Suprapubic skin (tissue), 4 donors: ENCODE data around the gene ROBO2.

ENCODE experiments used
- EP300 ChIP-seq: sonication (generic); formaldehyde crosslinking; IDR thresholded peaks from one replicate; pipeline ENCODE4 v1.6.1; 2017; ENCODE audit warnings: antibody characterized with exemption
- POLR2A ChIP-seq, 2 donors: fragments of 450-650 bp; IDR thresholded peaks; one replicate each; pipeline ENCODE4 v1.6.1; 2017; ENCODE audit warnings: antibody characterized with exemption in 2 of 2, mild to moderate bottlenecking in 2 of 2, moderate library complexity in 2 of 2
- POLR2AphosphoS5 ChIP-seq, 3 donors: sonication (generic); formaldehyde crosslinking; IDR thresholded peaks; one replicate each; pipeline ENCODE4 v1.6.1; 2017; ENCODE audit warnings: antibody characterized with exemption in 3 of 3
- TF ChIP-seq, protein P1 (sequence below), 2 donors: fragments of 200-600 bp in 1 of 2; fragments of 450-650 bp in 1 of 2; sonication (generic) in 1 of 2; IDR thresholded peaks; one replicate each; pipeline ENCODE4 v1.5.1; 2016 to 2019; ENCODE audit warnings: antibody characterized with exemption in 2 of 2, mild to moderate bottlenecking in 1 of 2, moderate library complexity in 1 of 2

DNA sequence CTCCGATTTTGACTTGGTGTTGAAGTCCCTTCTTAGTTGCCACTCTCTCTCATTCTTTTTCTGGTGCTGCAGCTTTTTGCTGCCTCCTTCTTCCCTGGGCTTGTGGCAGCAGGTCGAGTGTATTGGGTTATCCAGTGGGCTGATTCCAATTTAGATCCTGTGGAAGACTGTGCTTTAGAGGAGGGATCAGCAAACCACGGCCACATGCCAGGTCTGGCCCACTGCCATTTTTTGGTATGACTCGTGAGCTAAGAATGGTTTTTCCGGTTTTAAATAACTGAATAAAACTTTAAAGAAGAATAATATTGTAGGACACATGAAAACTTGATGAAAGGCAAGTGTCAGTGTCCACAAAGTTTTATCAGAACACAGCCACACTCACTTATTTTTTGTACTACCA, 330.5 kb downstream of the ROBO2 start:
- TF ChIP-seq, protein P1, sequence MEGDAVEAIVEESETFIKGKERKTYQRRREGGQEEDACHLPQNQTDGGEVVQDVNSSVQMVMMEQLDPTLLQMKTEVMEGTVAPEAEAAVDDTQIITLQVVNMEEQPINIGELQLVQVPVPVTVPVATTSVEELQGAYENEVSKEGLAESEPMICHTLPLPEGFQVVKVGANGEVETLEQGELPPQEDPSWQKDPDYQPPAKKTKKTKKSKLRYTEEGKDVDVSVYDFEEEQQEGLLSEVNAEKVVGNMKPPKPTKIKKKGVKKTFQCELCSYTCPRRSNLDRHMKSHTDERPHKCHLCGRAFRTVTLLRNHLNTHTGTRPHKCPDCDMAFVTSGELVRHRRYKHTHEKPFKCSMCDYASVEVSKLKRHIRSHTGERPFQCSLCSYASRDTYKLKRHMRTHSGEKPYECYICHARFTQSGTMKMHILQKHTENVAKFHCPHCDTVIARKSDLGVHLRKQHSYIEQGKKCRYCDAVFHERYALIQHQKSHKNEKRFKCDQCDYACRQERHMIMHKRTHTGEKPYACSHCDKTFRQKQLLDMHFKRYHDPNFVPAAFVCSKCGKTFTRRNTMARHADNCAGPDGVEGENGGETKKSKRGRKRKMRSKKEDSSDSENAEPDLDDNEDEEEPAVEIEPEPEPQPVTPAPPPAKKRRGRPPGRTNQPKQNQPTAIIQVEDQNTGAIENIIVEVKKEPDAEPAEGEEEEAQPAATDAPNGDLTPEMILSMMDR (IDR thresholded peaks at IDR 0.05), result no peak
- TF ChIP-seq POLR2AphosphoS5 (IDR thresholded peaks at IDR 0.05) (no peak), POLR2A (IDR thresholded peaks at IDR 0.05) (no peak), EP300 (no peak)
